ENCODE results near the gene LAMA3. TPM values are rescaled to one million over a fixed set of nuclear protein-coding genes. Genes with fewer than 3 reads are reported as not detected.

Gene LAMA3
- total RNA-seq, 2 donors from 2014 or later = 9.3 to 21.1 TPM

DNA sequence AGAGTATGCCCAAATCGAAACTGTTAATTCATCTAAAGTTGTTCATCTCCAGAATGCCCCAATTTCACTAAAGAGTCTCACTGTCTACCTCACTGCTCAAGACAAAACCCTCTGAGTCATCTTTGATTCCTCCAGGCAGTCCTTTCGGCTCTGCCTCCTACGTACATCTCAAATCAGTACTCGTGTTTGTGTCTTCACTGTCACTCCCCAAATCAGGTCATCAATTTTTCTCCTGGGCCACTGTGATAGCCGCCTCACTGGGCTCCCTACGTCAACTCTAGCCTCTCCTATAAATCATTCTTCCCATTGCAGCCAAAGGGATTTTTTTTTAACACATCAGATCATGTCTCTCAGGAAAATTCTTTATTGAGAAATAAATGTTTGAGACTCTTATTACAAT is 283.2 kb downstream of the LAMA3 start:
- ATAC-seq = no peak
- intact Hi-C loops (cut with DNase I) = no loop called here
- Histone ChIP-seq H3K36me3 (replicated peaks in 1 of 2; ENCODE audit: insufficient read depth in 1 of 2, low read depth in 2 of 2) (no peaks in the 10 kb centered on the region), H3K9me3 (no peaks in the 10 kb centered on the region), H3K27ac (no peak overlapping the region), H3K27me3 (no peaks in the 10 kb centered on the region), H3K4me1 (no peaks in the 10 kb centered on the region), H3K4me3 (no peak overlapping the region)
- no peak for DNase-seq
- WGBS, 2 donors = 79 to 83% methylated on average over 6 of the region's 6 CpGs
- TF ChIP-seq POLR2A (IDR thresholded peaks at IDR 0.05) = no peak
- TF ChIP-seq, protein P1, sequence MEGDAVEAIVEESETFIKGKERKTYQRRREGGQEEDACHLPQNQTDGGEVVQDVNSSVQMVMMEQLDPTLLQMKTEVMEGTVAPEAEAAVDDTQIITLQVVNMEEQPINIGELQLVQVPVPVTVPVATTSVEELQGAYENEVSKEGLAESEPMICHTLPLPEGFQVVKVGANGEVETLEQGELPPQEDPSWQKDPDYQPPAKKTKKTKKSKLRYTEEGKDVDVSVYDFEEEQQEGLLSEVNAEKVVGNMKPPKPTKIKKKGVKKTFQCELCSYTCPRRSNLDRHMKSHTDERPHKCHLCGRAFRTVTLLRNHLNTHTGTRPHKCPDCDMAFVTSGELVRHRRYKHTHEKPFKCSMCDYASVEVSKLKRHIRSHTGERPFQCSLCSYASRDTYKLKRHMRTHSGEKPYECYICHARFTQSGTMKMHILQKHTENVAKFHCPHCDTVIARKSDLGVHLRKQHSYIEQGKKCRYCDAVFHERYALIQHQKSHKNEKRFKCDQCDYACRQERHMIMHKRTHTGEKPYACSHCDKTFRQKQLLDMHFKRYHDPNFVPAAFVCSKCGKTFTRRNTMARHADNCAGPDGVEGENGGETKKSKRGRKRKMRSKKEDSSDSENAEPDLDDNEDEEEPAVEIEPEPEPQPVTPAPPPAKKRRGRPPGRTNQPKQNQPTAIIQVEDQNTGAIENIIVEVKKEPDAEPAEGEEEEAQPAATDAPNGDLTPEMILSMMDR (IDR thresholded peaks at IDR 0.05) = no peak

DNA sequence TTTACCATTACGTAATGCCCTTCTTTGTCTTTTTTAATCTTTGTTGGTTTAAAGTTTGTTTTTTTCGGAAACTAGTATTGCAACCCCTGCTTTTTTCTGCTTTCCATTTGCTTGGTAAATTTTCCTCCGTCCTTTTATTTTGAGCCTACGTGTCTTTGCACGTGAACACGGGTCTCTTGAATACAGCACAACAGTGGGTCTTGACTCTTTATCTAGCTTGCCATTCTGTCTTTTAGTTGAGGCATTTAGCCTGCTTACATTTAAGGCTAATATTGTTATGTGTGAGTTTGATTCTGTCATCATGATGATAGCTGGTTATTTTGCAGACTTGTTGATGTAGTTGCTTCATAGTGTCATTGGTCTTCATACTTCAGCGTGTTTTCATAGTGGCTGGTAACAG is 287.9 kb downstream of the LAMA3 start:
- no peaks in the 10 kb centered on the region for H3K9me3 ChIP-seq

DNA sequence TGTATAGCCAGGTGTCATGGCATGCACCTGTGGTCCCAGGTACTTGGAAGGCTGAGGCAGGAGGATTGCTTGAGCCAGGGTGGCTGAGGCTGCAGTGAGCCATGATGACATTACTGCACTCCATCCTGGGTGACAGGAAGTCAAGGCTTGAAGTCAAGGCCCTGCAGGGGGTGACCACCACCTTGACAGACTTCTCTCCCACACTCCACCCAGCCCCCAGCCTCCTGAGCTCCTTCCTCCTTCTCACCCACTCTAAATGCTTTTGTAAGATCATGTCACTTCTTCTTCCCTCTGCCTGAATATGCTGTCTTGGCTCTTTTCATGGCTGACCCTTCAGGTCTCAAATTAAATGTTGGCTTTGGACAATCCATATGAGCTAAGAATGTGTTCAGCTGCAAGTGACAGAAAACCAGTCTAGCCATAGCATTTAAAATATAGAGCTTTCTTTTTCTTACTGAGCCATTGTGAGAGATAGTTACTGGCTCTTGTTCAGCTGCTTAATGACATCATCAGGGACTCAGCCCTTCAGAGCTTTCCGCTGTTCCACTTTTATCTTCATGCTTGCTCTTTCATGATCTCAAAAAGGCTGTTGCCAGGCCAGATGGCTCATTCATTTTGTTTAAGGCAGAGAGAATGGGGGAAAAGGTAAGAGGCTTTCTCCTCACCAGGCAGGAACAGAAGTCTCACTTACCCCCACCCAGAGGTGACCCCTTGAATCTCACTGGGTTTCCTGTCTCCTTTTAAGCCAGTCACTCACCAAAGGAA is 288.6 kb downstream of the LAMA3 start:
- no peaks in the 10 kb centered on the region for H3K36me3 ChIP-seq (replicated peaks in 1 of 2; ENCODE audit: insufficient read depth in 1 of 2, low read depth in 2 of 2)
- no peaks in the 10 kb centered on the region for H3K9me3 ChIP-seq
- no peak for DNase-seq
- no peaks in the 10 kb centered on the region for H3K4me1 ChIP-seq
- no peaks in the 10 kb centered on the region for H3K27me3 ChIP-seq
- H3K4me3 ChIP-seq = no peak overlapping the region
- TF ChIP-seq, protein P1 (IDR thresholded peaks at IDR 0.05) = no peak
- TF ChIP-seq POLR2A (IDR thresholded peaks at IDR 0.05) = no peak
- no peak overlapping the region for H3K27ac ChIP-seq
- 83 to 90% methylated on average over 1 of the region's 1 CpG for WGBS, 2 donors
- ATAC-seq = no peak
- intact Hi-C loops (cut with DNase I) = no loop called here

More for the DNA sequence above, 287.9 kb downstream of the LAMA3 start:
- H3K4me1 ChIP-seq = no peaks in the 10 kb centered on the region
- intact Hi-C loops (cut with DNase I) = no loop called here
- ATAC-seq = no peak
- 92 to 94% methylated on average over 7 of the region's 7 CpGs for WGBS, 2 donors
- TF ChIP-seq POLR2A (IDR thresholded peaks at IDR 0.05) = no peak
- TF ChIP-seq, protein P1 (IDR thresholded peaks at IDR 0.05) = no peak
- H3K36me3 ChIP-seq (replicated peaks in 1 of 2; ENCODE audit: insufficient read depth in 1 of 2, low read depth in 2 of 2) = no peaks in the 10 kb centered on the region
- DNase-seq = no peak
- no peak overlapping the region for H3K4me3 ChIP-seq
- no peak overlapping the region for H3K27ac ChIP-seq
- no peaks in the 10 kb centered on the region for H3K27me3 ChIP-seq

DNA sequence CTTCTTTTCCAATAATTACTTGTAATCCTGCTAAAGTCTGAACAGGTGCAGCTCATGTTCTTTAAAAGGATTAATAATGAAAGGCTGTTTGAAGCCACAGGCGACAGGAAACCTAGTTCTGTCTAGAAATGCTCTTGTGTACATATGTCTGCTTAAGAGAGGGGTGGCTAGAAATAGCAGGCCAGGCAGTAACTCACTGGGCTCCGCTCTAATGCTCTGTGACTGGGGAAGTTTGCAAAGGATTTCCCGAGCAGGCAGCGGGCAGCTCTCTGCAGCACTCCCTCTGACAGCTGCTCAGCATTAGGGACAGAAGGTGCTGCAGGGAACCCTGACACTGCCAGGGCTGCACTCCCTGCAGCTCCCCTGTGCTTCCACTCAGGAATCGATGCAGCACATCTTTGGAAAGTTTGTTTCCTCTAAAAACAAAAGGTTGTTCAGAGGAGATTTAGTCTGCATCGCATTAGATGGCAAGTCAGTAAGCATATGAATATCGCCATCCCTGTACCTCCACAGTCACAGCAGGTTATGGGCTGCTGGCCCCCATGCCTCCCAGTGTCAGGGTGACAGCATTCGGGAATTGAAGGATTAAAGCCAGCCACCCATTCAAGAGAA is 292.2 kb downstream of the LAMA3 start:
- TF ChIP-seq, protein P1 (IDR thresholded peaks at IDR 0.05) = no peak
- no peak for TF ChIP-seq POLR2A (IDR thresholded peaks at IDR 0.05)
- no peaks in the 10 kb centered on the region for H3K9me3 ChIP-seq
- no peaks in the 10 kb centered on the region for H3K36me3 ChIP-seq (replicated peaks in 1 of 2; ENCODE audit: insufficient read depth in 1 of 2, low read depth in 2 of 2)
- WGBS, 2 donors = 71 to 73% methylated on average over 8 of the region's 8 CpGs
- DNase-seq (no peak), ATAC-seq (no peak)
- H3K4me3 ChIP-seq = no peak overlapping the region
- H3K27ac ChIP-seq = no peak overlapping the region
- intact Hi-C loops (cut with DNase I) = no loop called here
- H3K4me1 ChIP-seq = no peaks in the 10 kb centered on the region
- no peaks in the 10 kb centered on the region for H3K27me3 ChIP-seq
